SKM-1 treated with dmso at 0.1 percent for 144 hours (cell line): Measurements from ENCODE around the gene ABCC3.

Source experiments
- DNase-seq: peaks from one replicate; lab custom pipeline; 2025; ENCODE audit not compliant: unreplicated experiment; lab: John Stamatoyannopoulos, UW

ABCC3 gene

GRCh38 chr17:50641357-50641756 lies 6.7 kb downstream of the ABCC3 start:
- no peak for DNase-seq

GRCh38 chr17:50642071-50642721 lies 7.5 kb downstream of the ABCC3 start:
- no peak for DNase-seq

GRCh38 chr17:50642722-50643656 lies 8.3 kb downstream of the ABCC3 start:
- no peak for DNase-seq

GRCh38 chr17:50645748-50646682 lies 11.3 kb downstream of the ABCC3 start:
- no peak for DNase-seq

- DNase-seq, result no peak
Observed at GRCh38 chr17:50647187-50647586, 12.5 kb downstream of the ABCC3 start.

- DNase-seq, result no peak
Observed at GRCh38 chr17:50649042-50649908, 14.6 kb downstream of the ABCC3 start.

- no peak for DNase-seq
Observed at GRCh38 chr17:50651661-50652060, 17.0 kb downstream of the ABCC3 start.

- no peak for DNase-seq
Observed at GRCh38 chr17:50653738-50654137, 19.1 kb downstream of the ABCC3 start.

- DNase-seq, result no peak
Observed at GRCh38 chr17:50656509-50656908, 21.8 kb downstream of the ABCC3 start.

- no peak for DNase-seq
Observed at GRCh38 chr17:50657054-50657453, 22.4 kb downstream of the ABCC3 start.

- DNase-seq, result no peak
Observed at GRCh38 chr17:50657627-50658026, 22.9 kb downstream of the ABCC3 start.

GRCh38 chr17:50658616-50659015 lies 23.9 kb downstream of the ABCC3 start:
- DNase-seq, result no peak

GRCh38 chr17:50659179-50659578 lies 24.5 kb downstream of the ABCC3 start:
- DNase-seq, result no peak

GRCh38 chr17:50660042-50660886 lies 25.6 kb downstream of the ABCC3 start:
- peak; percentile 50 for DNase-seq

GRCh38 chr17:50660887-50661345 lies 26.2 kb downstream of the ABCC3 start:
- DNase-seq, result peak; percentile 44

GRCh38 chr17:50661348-50661747 lies 26.7 kb downstream of the ABCC3 start:
- no peak for DNase-seq

- DNase-seq, result peak; percentile 34
Observed at GRCh38 chr17:50661795-50662391, 27.2 kb downstream of the ABCC3 start.

- no peak for DNase-seq
Observed at GRCh38 chr17:50662632-50663225, 28.0 kb downstream of the ABCC3 start.
